WTC11 (cell line): ENCODE results near the gene BCL2A1. TPM values are rescaled to one million over a fixed set of nuclear protein-coding genes. Genes with fewer than 3 reads are reported as not detected.

ENCODE experiments used
- ATAC-seq: fragments of 200-7000 bp; cut with Tn5 transposase; 2 replicates; pipeline ENCODE4 v1.10.0; 2021; ENCODE audit warnings: mild to moderate bottlenecking, moderate library complexity
- CTCF ChIA-PET: fragments of 300-600 bp; sonication (Branson Sonifier 250); formaldehyde crosslinking; loops from one replicate; lab custom pipeline; 2021; ENCODE audit warnings: antibody characterized with exemption; lab: Charles Lee
- POLR2A ChIA-PET: fragments of 350-600 bp; sonication (Branson Sonifier 250); formaldehyde crosslinking; loops from one replicate; lab custom pipeline; 2021; ENCODE audit warnings: antibody characterized with exemption; lab: Charles Lee
- DNase-seq: peaks from one replicate; pipeline ENCODE4 v3.0.0; 2021; ENCODE audit warnings: low spot score
- H3K27ac Mint-ChIP-seq: 2 replicates; pipeline ENCODE4 v1.8.0; 2021; ENCODE audit warnings: mixed read lengths
- H3K27me3 Mint-ChIP-seq: 2 replicates; pipeline ENCODE4 v1.8.0; 2021; ENCODE audit warnings: low read depth, mild to moderate bottlenecking, moderate library complexity, mixed read lengths
- H3K36me3 Mint-ChIP-seq: 2 replicates; pipeline ENCODE4 v1.8.0; 2021; ENCODE audit warnings: mixed read lengths
- H3K4me1 Mint-ChIP-seq: 2 replicates; pipeline ENCODE4 v1.8.0; 2022; ENCODE audit warnings: mixed read lengths
- H3K4me3 Mint-ChIP-seq: 2 replicates; pipeline ENCODE4 v1.8.0; 2021; ENCODE audit warnings: mild to moderate bottlenecking, moderate library complexity, mixed read lengths
- H3K9me3 Mint-ChIP-seq: 2 replicates; pipeline ENCODE4 v1.8.0; 2021; ENCODE audit warnings: mixed read lengths
- AR ChIP-seq: fragments of 250-450 bp; sonication (Bioruptor Pico); IDR thresholded peaks from 2 replicates; pipeline ENCODE4 v1.9.0; 2021; ENCODE audit warnings: mild to moderate bottlenecking
- ARID4B ChIP-seq: sonication (generic); formaldehyde crosslinking; IDR thresholded peaks from 2 replicates; pipeline ENCODE4 v1.8.0; 2023; ENCODE audit warnings: missing genetic modification reagents, mild to moderate bottlenecking, borderline replicate concordance
- CTCF ChIP-seq: fragments of 200-600 bp; IDR thresholded peaks from 2 replicates; pipeline ENCODE4 v1.8.0; 2022; ENCODE audit warnings: antibody characterized with exemption
- JUN ChIP-seq: sonication (generic); formaldehyde crosslinking; IDR thresholded peaks from 2 replicates; pipeline ENCODE4 v1.8.0; 2023; ENCODE audit warnings: mild to moderate bottlenecking, missing genetic modification reagents
- MXD4 ChIP-seq: fragments of 250-450 bp; sonication (Bioruptor Pico); IDR thresholded peaks from 2 replicates; pipeline ENCODE4 v1.8.0; 2021; ENCODE audit warnings: mild to moderate bottlenecking, moderate library complexity, borderline replicate concordance
- NFE2L1 ChIP-seq: sonication (generic); formaldehyde crosslinking; IDR thresholded peaks from 2 replicates; pipeline ENCODE4 v1.8.1; 2023; ENCODE audit warnings: missing genetic modification reagents
- PRDM15 ChIP-seq: sonication (generic); formaldehyde crosslinking; IDR thresholded peaks from 2 replicates; pipeline ENCODE4 v1.8.0; 2022; ENCODE audit warnings: missing genetic modification reagents
- PREB ChIP-seq: sonication (generic); formaldehyde crosslinking; IDR thresholded peaks from 2 replicates; pipeline ENCODE4 v1.8.1; 2022; ENCODE audit warnings: mild to moderate bottlenecking, missing genetic modification reagents, moderate library complexity, borderline replicate concordance
- SMAD4 ChIP-seq: sonication (generic); formaldehyde crosslinking; IDR thresholded peaks from 2 replicates; pipeline ENCODE4 v1.8.0; 2022; ENCODE audit warnings: mild to moderate bottlenecking, missing genetic modification reagents
- ZMAT4 ChIP-seq: fragments of 250-450 bp; sonication (Bioruptor Pico); IDR thresholded peaks from 2 replicates; pipeline ENCODE4 v1.9.0; 2021; ENCODE audit warnings: mild to moderate bottlenecking
- ZSCAN18 ChIP-seq: fragments of 250-450 bp; sonication (Bioruptor Pico); IDR thresholded peaks from 2 replicates; pipeline ENCODE4 v2.1.2; 2022; ENCODE audit warnings: mild to moderate bottlenecking, moderate library complexity
- total RNA-seq: library from RNA; stranded (reverse); gene quantifications from 3 replicates; pipeline ENCODE4 v1.2.3, GENCODE V29; 2021

The BCL2A1 gene
- total RNA-seq, 1 experiment from 2014 or later = 0.28 TPM

- ATAC-seq (no peak), DNase-seq (no peak)
- no peaks in the 10 kb centered on the region for H3K36me3 Mint-ChIP-seq
- H3K4me1 Mint-ChIP-seq = no peaks in the 10 kb centered on the region
- H3K27me3 Mint-ChIP-seq = no peaks in the 10 kb centered on the region
- H3K4me3 Mint-ChIP-seq = no peak overlapping the region
- no peaks in the 10 kb centered on the region for H3K9me3 Mint-ChIP-seq
- ChIA-PET POLR2A (no interaction called here), CTCF (no interaction called here)
- no peak for TF ChIP-seq AR (CRISPR knock-in tag)
- no peak for TF ChIP-seq CTCF
- no peak for TF ChIP-seq SMAD4 (CRISPR knock-in tag)
- TF ChIP-seq NFE2L1 (CRISPR knock-in tag) = no peak
- no peak for TF ChIP-seq PREB
- no peak for TF ChIP-seq MXD4
- no peak for TF ChIP-seq JUN (CRISPR knock-in tag)
- TF ChIP-seq ZMAT4 (CRISPR knock-in tag) = no peak
- TF ChIP-seq ZSCAN18 (CRISPR knock-in tag) = no peak
- TF ChIP-seq ARID4B (CRISPR knock-in tag) = no peak
- no peak for TF ChIP-seq PRDM15 (CRISPR knock-in tag)
- TF ChIP-seq, all 79 proteins: peak for 0
- H3K27ac Mint-ChIP-seq = no peak overlapping the region
Measured at GRCh38 chr15:79989183-79989582, 18.2 kb upstream of the BCL2A1 start.
